Measurements from ENCODE around the gene GPR137. TPM values are rescaled to one million over a fixed set of nuclear protein-coding genes. Genes with fewer than 3 reads are reported as not detected.
A peak's percentile ranks its signal among the peaks of the same experiment; 100 is the strongest.
"Not testable (repeated sequence)": the region's sequence is repeated elsewhere in the genome, so short reads cannot be mapped to it uniquely, and the experiment has no call there.

GPR137 gene
- polyA plus RNA-seq, 4 donors: 27.4 to 48.6 (median 30.6) TPM

- no peak for DNase-seq (ENCODE audit: low read depth in 4 of 4, low spot score in 3 of 4)
Measured at GRCh38 chr11:64298966-64299846, 13.6 kb downstream of the GPR137 start.

GRCh38 chr11:64299847-64300648 is 14.4 kb downstream of the GPR137 start, which contains the start of gene CATSPERZ:
Gene CATSPERZ (plus strand): TSS chr11:64300358. CDS start chr11:64300411, 53 bp downstream.
- DNase-seq (ENCODE audit: low read depth in 4 of 4, low spot score in 3 of 4): no peak

DNA sequence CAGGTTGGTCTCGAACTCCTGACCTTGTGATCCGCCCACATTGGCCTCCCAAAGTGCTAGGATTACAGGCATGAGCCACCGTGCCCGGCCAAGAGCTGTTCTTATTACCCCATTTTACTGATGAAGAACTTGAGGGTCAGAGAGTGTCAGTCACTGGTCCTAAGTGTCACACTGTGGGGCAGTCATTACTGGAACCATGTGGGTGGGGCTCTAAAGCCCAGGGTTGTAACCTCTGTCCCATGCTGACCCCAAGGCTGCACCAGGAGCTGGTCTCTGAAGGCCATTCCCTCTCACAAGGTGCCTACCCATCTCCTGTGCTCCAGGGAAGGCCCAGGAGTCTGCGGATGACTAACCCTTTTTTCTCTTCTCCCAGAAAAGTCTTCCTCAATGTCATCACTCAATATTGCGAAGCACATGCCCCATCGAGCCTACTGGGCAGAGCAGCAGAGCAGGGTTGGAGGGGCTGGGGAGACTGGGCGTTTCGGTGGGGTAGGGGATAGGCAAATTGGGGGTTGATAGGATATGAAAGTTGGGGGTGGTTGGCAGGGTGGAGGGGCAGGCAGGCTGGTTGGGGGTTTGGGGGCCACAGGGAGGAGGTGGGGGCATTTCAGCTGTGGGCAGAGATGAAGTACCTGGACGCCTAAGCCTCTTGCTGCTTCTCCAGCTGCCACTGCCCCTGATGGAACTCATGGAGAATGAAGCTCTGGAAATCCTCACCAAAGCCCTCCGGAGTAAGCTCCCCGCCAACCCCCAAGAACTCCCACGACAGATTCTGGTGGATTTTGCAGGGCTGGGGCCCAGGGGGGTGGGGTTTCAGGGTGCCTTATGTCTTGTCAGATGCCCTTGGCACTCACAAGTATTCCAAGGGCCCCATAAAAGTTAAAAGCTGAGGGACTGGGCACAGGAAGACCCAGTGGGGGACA is 17.7 kb downstream of the GPR137 start:
- DNase-seq (ENCODE audit: low read depth in 4 of 4, low spot score in 3 of 4): no peak

DNA sequence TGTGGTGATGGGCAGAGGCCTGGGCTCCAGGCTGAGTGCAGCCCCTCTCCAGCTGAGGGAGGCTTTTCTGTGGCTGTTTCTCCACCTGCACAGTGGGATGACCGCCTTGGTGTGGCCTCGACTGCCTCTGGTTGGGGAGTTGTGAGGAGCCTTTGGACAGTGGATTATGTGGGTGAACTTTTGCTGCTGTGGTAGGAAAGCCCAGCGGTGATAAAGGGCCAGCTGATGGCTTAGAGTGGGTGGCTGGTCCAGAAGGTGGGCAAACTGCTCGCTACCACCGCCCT is 18.3 kb downstream of the GPR137 start:
- no peak for DNase-seq (ENCODE audit: low read depth in 4 of 4, low spot score in 3 of 4)

DNA sequence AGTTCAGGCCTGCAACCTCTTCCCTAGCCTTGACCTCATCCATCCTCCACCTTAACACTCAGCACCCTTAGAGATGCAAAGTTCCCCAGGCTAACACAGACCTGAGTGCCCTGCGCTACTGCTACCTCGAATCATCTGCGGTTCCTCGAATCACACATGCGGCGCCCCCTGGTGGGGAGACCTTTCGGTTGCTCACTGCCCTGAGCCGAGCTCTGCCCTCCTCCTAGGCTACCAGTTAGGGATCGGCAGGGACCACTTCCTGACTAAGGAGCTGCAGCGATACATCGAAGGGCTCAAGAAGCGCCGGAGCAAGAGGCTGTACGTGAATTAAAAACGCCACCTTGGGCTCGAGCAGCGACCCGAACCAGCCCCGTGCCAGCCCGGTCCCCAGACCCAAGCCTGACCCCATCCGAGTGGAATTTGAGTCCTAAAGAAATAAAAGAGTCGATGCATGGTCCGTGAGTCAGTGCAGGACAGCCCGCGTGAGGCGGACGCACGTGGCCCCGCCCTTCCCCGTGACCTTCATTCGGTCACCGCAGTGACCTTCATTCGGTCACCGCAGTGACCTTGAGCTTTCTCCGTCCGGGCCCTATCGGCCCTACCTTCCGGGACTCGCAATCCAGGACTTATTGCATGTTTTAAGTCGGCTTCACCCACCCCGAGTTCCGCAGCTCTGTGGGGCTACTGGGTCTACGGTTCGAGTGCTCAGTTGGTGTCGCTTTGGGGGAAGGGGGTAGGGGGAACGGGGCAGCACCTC is 18.8 kb downstream of the GPR137 start:
- DNase-seq (ENCODE audit: low read depth in 4 of 4, low spot score in 3 of 4): peak in 2 of 4 donors; percentile 63 to 74

- DNase-seq (ENCODE audit: low read depth in 4 of 4, low spot score in 3 of 4): peak; percentile 91 to 98 (median 96)
Measured at GRCh38 chr11:64305075-64305690, 19.5 kb downstream of the GPR137 start, which contains the start of gene ESRRA. Gene ESRRA (plus strand): TSS chr11:64305524. CDS start chr11:64307180, 1,656 bp downstream.

- DNase-seq (ENCODE audit: low read depth in 4 of 4, low spot score in 3 of 4): no peak
Measured at GRCh38 chr11:64305691-64306562, 20.3 kb downstream of the GPR137 start.

DNA sequence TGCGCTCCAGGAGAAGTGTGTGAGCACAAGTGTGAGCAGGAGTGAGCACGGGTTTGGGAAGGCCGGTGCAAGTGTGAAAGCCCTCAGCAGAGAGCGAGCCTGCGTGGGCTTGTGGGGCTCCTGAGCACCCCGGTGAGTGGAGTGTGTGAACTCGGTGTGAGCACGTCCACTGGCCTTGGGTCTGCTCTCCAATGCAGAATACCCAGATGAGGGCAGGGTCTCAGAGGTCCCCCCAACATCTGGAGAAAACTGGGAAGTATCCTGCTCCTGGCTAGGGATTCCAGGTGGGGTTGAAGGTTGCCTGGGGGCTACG is 20.9 kb downstream of the GPR137 start:
- no peak for DNase-seq (ENCODE audit: low read depth in 4 of 4, low spot score in 3 of 4)

DNA sequence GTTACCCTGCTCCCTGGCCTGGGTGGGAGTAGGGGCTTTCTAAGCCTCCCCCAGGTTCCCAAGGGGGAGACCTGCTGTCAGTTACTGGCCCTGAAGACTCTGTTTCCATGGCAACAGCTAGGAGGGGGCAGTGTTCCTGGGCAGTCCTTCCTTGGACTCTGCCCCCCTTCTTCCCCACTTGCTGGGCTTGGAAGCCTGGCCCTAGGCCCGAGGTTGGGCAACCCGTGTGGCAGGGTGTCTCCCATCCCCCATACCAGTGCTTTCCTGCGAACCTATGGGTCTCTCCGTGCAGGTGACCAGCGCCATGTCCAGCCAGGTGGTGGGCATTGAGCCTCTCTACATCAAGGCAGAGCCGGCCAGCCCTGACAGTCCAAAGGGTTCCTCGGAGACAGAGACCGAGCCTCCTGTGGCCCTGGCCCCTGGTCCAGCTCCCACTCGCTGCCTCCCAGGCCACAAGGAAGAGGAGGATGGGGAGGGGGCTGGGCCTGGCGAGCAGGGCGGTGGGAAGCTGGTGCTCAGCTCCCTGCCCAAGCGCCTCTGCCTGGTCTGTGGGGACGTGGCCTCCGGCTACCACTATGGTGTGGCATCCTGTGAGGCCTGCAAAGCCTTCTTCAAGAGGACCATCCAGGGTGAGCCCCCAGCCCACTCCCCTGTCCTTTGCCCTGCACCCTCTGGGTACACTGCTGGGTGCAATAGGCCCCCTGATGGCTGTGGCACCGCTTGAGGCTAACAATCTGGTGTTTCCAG is 21.4 kb downstream of the GPR137 start:
- no peak for DNase-seq (ENCODE audit: low read depth in 4 of 4, low spot score in 3 of 4)

GRCh38 chr11:64307795-64308194 is 22.1 kb downstream of the GPR137 start:
- DNase-seq (ENCODE audit: low read depth in 4 of 4, low spot score in 3 of 4): not testable (repeated sequence)

DNA sequence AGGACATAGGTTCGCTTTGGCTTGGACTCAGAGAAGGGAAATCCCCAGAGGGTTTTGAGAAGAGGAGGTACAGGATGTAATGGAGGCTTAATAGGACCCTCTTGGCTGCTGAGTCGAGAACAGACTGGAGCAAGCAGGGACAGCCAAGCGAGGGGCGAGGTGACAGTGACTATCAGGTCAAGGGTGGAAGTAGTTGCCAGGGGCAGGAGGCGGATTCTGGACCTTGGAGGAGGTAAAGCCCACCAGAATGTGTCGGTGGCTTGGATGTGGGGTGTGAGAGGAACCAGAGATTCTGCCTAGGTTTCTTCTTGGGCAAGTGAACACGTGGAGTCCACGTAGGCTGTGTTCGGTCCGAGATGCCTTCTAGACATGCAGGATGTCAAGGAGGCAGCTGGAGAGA is 27.3 kb downstream of the GPR137 start:
- no peak for DNase-seq (ENCODE audit: low read depth in 4 of 4, low spot score in 3 of 4)

GRCh38 chr11:64313491-64314145 is 28.0 kb downstream of the GPR137 start:
- DNase-seq (ENCODE audit: low read depth in 4 of 4, low spot score in 3 of 4): no peak

DNA sequence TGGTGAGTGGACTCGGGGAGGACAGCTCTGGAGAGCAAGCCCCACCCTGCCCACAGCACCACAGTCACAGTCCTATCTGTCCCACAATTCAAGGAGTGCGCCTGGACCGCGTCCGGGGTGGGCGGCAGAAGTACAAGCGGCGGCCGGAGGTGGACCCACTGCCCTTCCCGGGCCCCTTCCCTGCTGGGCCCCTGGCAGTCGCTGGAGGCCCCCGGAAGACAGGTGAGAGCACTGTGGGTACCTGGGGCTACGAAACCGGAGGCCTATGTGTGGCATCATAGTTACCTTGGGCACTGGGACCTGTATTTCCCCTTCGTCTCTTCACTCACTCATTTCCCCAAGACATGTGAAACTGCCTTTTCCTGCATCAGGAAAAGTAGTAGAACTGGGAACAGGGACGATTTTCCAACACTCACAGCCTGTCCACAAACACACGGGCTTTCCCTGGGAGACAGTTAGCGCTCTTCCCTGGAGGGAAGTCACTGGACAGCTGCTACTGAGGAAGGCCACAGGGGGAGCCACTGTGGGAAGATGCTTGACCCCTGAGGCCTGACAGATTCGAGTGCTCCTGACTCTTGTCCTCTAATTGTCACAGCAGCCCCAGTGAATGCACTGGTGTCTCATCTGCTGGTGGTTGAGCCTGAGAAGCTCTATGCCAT is 28.6 kb downstream of the GPR137 start:
- no peak for DNase-seq (ENCODE audit: low read depth in 4 of 4, low spot score in 3 of 4)

DNA sequence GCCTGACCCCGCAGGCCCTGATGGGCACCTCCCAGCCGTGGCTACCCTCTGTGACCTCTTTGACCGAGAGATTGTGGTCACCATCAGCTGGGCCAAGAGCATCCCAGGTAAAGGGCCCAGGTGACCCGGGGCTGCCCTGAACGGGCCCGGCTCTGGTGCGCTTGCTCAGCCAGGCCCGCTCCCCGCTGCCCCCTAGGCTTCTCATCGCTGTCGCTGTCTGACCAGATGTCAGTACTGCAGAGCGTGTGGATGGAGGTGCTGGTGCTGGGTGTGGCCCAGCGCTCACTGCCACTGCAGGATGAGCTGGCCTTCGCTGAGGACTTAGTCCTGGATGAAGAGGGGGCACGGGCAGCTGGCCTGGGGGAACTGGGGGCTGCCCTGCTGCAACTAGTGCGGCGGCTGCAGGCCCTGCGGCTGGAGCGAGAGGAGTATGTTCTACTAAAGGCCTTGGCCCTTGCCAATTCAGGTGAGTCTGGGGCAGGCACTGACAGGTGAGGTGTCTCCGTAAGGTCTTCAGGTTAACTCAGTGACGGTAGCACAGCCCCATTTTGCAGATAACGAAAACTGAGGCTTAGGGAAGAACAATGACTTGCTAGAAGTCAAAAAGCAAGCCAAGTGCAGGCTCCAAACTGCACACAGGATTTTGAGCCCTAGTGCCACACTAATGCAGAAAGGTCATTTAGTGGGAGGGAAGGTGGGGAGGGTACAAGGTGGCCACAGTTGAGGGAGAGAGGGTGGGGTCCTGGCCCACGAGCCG is 29.3 kb downstream of the GPR137 start:
- DNase-seq (ENCODE audit: low read depth in 4 of 4, low spot score in 3 of 4): no peak

GRCh38 chr11:64315667-64316526 is 30.2 kb downstream of the GPR137 start:
- DNase-seq (ENCODE audit: low read depth in 4 of 4, low spot score in 3 of 4): not testable (repeated sequence)

All from left renal pelvis (tissue), 4 donors.